HCT116 (cell line): ENCODE data around the gene DGKB.

Experiments
- CTCF ChIP-seq, 3 experiments: fragments of 200-600 bp in 1 of 3; sonication (generic) in 1 of 3; IDR thresholded peaks in 2 of 3; conservative IDR thresholded peaks in 1 of 3; 2 replicates each; pipeline ENCODE4 v1.5.1; 2012 to 2017; ENCODE audit warnings: low read depth in 2 of 3, low read length in 2 of 3, antibody characterized with exemption in 1 of 3, borderline replicate concordance in 1 of 3, control low read depth in 1 of 3, mild to moderate bottlenecking in 1 of 3, mixed read lengths in 1 of 3, mixed run types in 1 of 3, moderate library complexity in 1 of 3; ENCODE audit not compliant: insufficient read depth in 1 of 3
- EZH2 ChIP-seq: fragments of 200-600 bp; sonication (generic); IDR thresholded peaks from 2 replicates; pipeline ENCODE4 v1.6.1; 2017; ENCODE audit warnings: antibody characterized with exemption, mixed run types
- JUND ChIP-seq: IDR thresholded peaks from 2 replicates; pipeline ENCODE4 v1.6.1; 2012
- POLR2A ChIP-seq: IDR thresholded peaks from 2 replicates; pipeline ENCODE4 v1.7.0; 2011; ENCODE audit warnings: borderline replicate concordance; ENCODE audit not compliant: insufficient read depth, insufficient read length; ENCODE audit errors: extremely low read depth
- POLR2AphosphoS5 ChIP-seq: IDR thresholded peaks from 2 replicates; pipeline ENCODE4 v1.6.1; 2011; ENCODE audit warnings: mild to moderate bottlenecking, low read depth, low read length, moderate library complexity
- TCF7L2 ChIP-seq: IDR thresholded peaks from 2 replicates; pipeline ENCODE4 v1.7.0; 2011; ENCODE audit warnings: borderline replicate concordance, inconsistent platforms; ENCODE audit not compliant: insufficient read depth, insufficient read length; ENCODE audit errors: extremely low read depth

- no peak for TF ChIP-seq POLR2A
- TF ChIP-seq CTCF (IDR thresholded peaks at IDR 0.05 in 2 of 3, conservative IDR thresholded peaks at IDR 0.05 in 1 of 3; ENCODE audit: borderline replicate concordance in 1 of 3, insufficient read depth in 1 of 3, low read depth in 2 of 3, low read length in 2 of 3), result no peak
- no peak for TF ChIP-seq POLR2AphosphoS5
- no peak for TF ChIP-seq JUND
- no peak for TF ChIP-seq EZH2
- peak; percentile 87 for TF ChIP-seq TCF7L2
Measured at GRCh38 chr7:14858410-14858809, 44.1 kb downstream of the DGKB start.
